ENCODE measurements around the gene GRIPAP1. TPM values are rescaled to one million over a fixed set of nuclear protein-coding genes. Genes with fewer than 3 reads are reported as not detected.

The GRIPAP1 gene
- total RNA-seq: 14.3 and 16.8 TPM in 2 replicates

GRCh38 chrX:49002091-49002935, at the start of gene GRIPAP1:
Gene GRIPAP1 (minus strand): TSS chrX:49002264. CDS start chrX:49002229, 35 bp downstream.

GRCh38 chrX:49043220-49043986, 41.3 kb upstream of the GRIPAP1 start, which contains the start of gene TFE3:
Gene TFE3 (minus strand): TSS chrX:49043357. CDS start chrX:49043226, 131 bp downstream.

GRCh38 chrX:48971249-48972219, 30.5 kb downstream of the GRIPAP1 start, which contains the start of gene KCND1:
Gene KCND1 (minus strand): TSS chrX:48971844. CDS start chrX:48970271, 1,573 bp downstream.

GRCh38 chrX:48957477-48957826, 44.6 kb downstream of the GRIPAP1 start, which contains the start of gene OTUD5:
Gene OTUD5 (minus strand): TSS chrX:48957607. CDS start chrX:48957570, 37 bp downstream.

Small RNAs within 50 kb of the gene (small RNA-seq; reads per million reads assigned to genes)
- gene RNU6-722P: not detected

Other genes starting within 250 kb of the GRIPAP1 start
- not detected in 2 replicates for gene GLOD5, start 240.5 kb downstream of the GRIPAP1 start, total RNA-seq
- not detected in 2 replicates for gene GATA1, start 215.7 kb downstream of the GRIPAP1 start, total RNA-seq
- 44.3 and 49.5 TPM in 2 replicates for gene HDAC6, start 200.2 kb downstream of the GRIPAP1 start, total RNA-seq
- gene ERAS, start 175.8 kb downstream of the GRIPAP1 start, total RNA-seq: 0.36 TPM in 1 of 2 replicates, not detected in the other
- 0.49 and 0.65 TPM in 2 replicates for gene PCSK1N, start 166.7 kb downstream of the GRIPAP1 start, total RNA-seq
- 25.1 and 26.0 TPM in 2 replicates for gene TIMM17B, start 104.5 kb downstream of the GRIPAP1 start, total RNA-seq
- gene PQBP1, start 104.3 kb downstream of the GRIPAP1 start, total RNA-seq: 33.8 and 50.9 TPM in 2 replicates
- 22.6 and 23.0 TPM in 2 replicates for gene SLC35A2, start 90.6 kb downstream of the GRIPAP1 start, total RNA-seq
- 4.1 and 4.4 TPM in 2 replicates for gene PIM2, start 83.2 kb downstream of the GRIPAP1 start, total RNA-seq
- 33.3 and 36.2 TPM in 2 replicates for gene OTUD5, start 44.7 kb downstream of the GRIPAP1 start, total RNA-seq
- 1.9 and 2.1 TPM in 2 replicates for gene KCND1, start 30.4 kb downstream of the GRIPAP1 start, total RNA-seq
- gene TFE3, start 41.1 kb upstream of the GRIPAP1 start, total RNA-seq: 76.9 and 86.8 TPM in 2 replicates
- 1.1 and 1.9 TPM in 2 replicates for gene CCDC120, start 56.7 kb upstream of the GRIPAP1 start, total RNA-seq
- 15.1 and 16.6 TPM in 2 replicates for gene PRAF2, start 71.7 kb upstream of the GRIPAP1 start, total RNA-seq
- 71.3 and 72.2 TPM in 2 replicates for gene WDR45, start 77.6 kb upstream of the GRIPAP1 start, total RNA-seq
- 15.4 and 16.9 TPM in 2 replicates for gene GPKOW, start 121.5 kb upstream of the GRIPAP1 start, total RNA-seq
- 1.9 and 2.2 TPM in 2 replicates for gene MAGIX, start 160.5 kb upstream of the GRIPAP1 start, total RNA-seq
- gene PLP2, start 169.6 kb upstream of the GRIPAP1 start, total RNA-seq: 26.4 and 35.5 TPM in 2 replicates
- 9.6 and 13.0 TPM in 2 replicates for gene PRICKLE3, start 184.1 kb upstream of the GRIPAP1 start, total RNA-seq
- 0.49 and 0.73 TPM in 2 replicates for gene SYP, start 197.9 kb upstream of the GRIPAP1 start, total RNA-seq
- gene CACNA1F, start 231.1 kb upstream of the GRIPAP1 start, total RNA-seq: not detected in 2 replicates
- gene CCDC22, start 233.2 kb upstream of the GRIPAP1 start, total RNA-seq: 13.6 and 14.1 TPM in 2 replicates

Measured in hair follicle dermal papilla cell (primary cell).